ENCODE results near the gene LCAT. TPM values are rescaled to one million over a fixed set of nuclear protein-coding genes. Genes with fewer than 3 reads are reported as not detected.

The LCAT gene
- total and polyA plus RNA-seq, 9 of the 15 experiments (the other 6 are each of a cell fraction or from before 2014, with no cell fraction given) = 0.46 to 21.0 (median 5.0) TPM

- TF ChIP-seq HMGXB4 (CRISPR knock-in tag; IDR thresholded peaks at IDR 0.05) (peak; percentile 5; the same call in 1 of the 2 replicates), TOE1 (IDR thresholded peaks at IDR 0.05; ENCODE audit: borderline replicate concordance) (0 out of 2 replicates have a peak, but pooled peaks have one; percentile 34), TOE1 (CRISPR knock-in tag; IDR thresholded peaks at IDR 0.05; ENCODE audit: borderline replicate concordance, low read depth) (no peak; the same call in 1 of the 2 replicates), BDP1 (IDR thresholded peaks at IDR 0.05; ENCODE audit: insufficient read depth, insufficient read length) (no peak), ZFPM2 (CRISPR knock-in tag; IDR thresholded peaks at IDR 0.05) (0 out of 2 replicates have a peak, but pooled peaks have one; percentile 5), PRDM10 (IDR thresholded peaks at IDR 0.05; ENCODE audit: partially characterized antibody) (peak; percentile 65), CBFA2T2 (conservative IDR thresholded peaks at IDR 0.05) (peak; percentile 64), CGGBP1 (CRISPR knock-in tag; IDR thresholded peaks at IDR 0.05) (0 out of 2 replicates have a peak, but pooled peaks have one; percentile 17), CCNT2 (IDR thresholded peaks at IDR 0.05; ENCODE audit: borderline replicate concordance, extremely low read depth, insufficient read length, low read depth, low read length) (peak; percentile 61), XRCC5 (IDR thresholded peaks at IDR 0.05; ENCODE audit: low read depth, low read length) (peak; percentile 66; the same call in 1 of the 2 replicates), CREB1 (IDR thresholded peaks at IDR 0.05) (peak; percentile 34), CREB1 (CRISPR knock-in tag; IDR thresholded peaks at IDR 0.05) (peak; percentile 47; the same call in 1 of the 2 replicates), PML (IDR thresholded peaks at IDR 0.05; ENCODE audit: low read length) (peak; percentile 82), TBP (optimal IDR thresholded peaks at IDR 0.05; ENCODE audit: low read depth, low read length) (peak; percentile 77), ZNF830 (CRISPR knock-in tag; IDR thresholded peaks at IDR 0.05) (peak; percentile 96), TCF3 (CRISPR knock-in tag; IDR thresholded peaks at IDR 0.05) (peak; percentile 18; the same call in 1 of the 2 replicates), SAP30 (IDR thresholded peaks at IDR 0.05; ENCODE audit: borderline replicate concordance, insufficient read depth, low read depth, low read length, poor library complexity, severe bottlenecking) (peak; percentile 90), ZNF384 (IDR thresholded peaks at IDR 0.05; ENCODE audit: low read depth, low read length) (no peak), KLF10 (CRISPR knock-in tag; IDR thresholded peaks at IDR 0.05) (no peak), MYC (IDR thresholded peaks at IDR 0.05; ENCODE audit: low read depth, low read length) (peak; percentile 84), MYC (CRISPR knock-in tag; IDR thresholded peaks at IDR 0.05; ENCODE audit: borderline replicate concordance, low read depth) (peak; percentile 69; the same call in 1 of the 2 replicates), U2AF2 (optimal IDR thresholded peaks at IDR 0.05; ENCODE audit: low read depth, low read length) (no peak)
Measured at GRCh38 chr16:67935402-67936123, 8.4 kb downstream of the LCAT start (continued).
